Peyer's patch (tissue), 4 donors: ENCODE results near the gene GPLD1. TPM values are rescaled to one million over a fixed set of nuclear protein-coding genes. Genes with fewer than 3 reads are reported as not detected.
"Not testable (repeated sequence)": the region's sequence is repeated elsewhere in the genome, so short reads cannot be mapped to it uniquely, and the experiment has no call there.

Source experiments
- DNase-seq, 3 donors: peaks; one replicate each; pipeline ENCODE4 v3.0.0-alpha.2; 2017 to 2019
- H3K27ac ChIP-seq, 4 donors: fragments of 200-600 bp; sonication (generic); one replicate each; pipeline ENCODE4 v1.5.1; 2016 to 2019
- H3K27me3 ChIP-seq, 2 donors: fragments of 200-600 bp; sonication (generic); one replicate each; pipeline ENCODE4 v1.5.1; 2019
- H3K36me3 ChIP-seq, 3 donors: fragments of 200-600 bp; sonication (generic); one replicate each; pipeline ENCODE4 v1.5.1; 2016 to 2019
- H3K4me1 ChIP-seq, 4 donors: fragments of 200-600 bp; sonication (generic); one replicate each; pipeline ENCODE4 v1.5.1; 2016 to 2019
- H3K4me3 ChIP-seq, 4 donors: fragments of 200-600 bp; sonication (generic); 1 replicate in 3 of 4; 2 replicates in 1 of 4; pipeline ENCODE4 v1.5.1; 2016 to 2019; ENCODE audit warnings: mild to moderate bottlenecking in 1 of 4
- H3K9me3 ChIP-seq, 4 donors: fragments of 200-600 bp; sonication (generic); one replicate each; pipeline ENCODE4 v1.5.1; 2016 to 2019; ENCODE audit warnings: mild to moderate bottlenecking in 1 of 4
- POLR2A ChIP-seq, 2 donors: fragments of 450-650 bp; IDR thresholded peaks; one replicate each; pipeline ENCODE4 v1.5.1; 2017; ENCODE audit warnings: antibody characterized with exemption in 2 of 2, mild to moderate bottlenecking in 2 of 2, moderate library complexity in 2 of 2
- total RNA-seq, 4 donors: library from RNA; depleted of rRNA; stranded (reverse); fragments of >200 nt; gene quantifications; one replicate each; pipeline ENCODE4 v1.1.0, GENCODE V29; 2016
- TF ChIP-seq, protein P1 (sequence below), 6 experiments: fragments of 450-650 bp in 4 of 6; fragments of 200-600 bp in 2 of 6; sonication (generic) in 1 of 6; IDR thresholded peaks; one replicate each; pipeline ENCODE4 v1.5.1; 2017 to 2019; ENCODE audit warnings: antibody characterized with exemption in 6 of 6, mild to moderate bottlenecking in 3 of 6, moderate library complexity in 1 of 6

The GPLD1 gene
- total RNA-seq, 4 donors from 2014 or later = 2.1 TPM; not detected in 3

DNA sequence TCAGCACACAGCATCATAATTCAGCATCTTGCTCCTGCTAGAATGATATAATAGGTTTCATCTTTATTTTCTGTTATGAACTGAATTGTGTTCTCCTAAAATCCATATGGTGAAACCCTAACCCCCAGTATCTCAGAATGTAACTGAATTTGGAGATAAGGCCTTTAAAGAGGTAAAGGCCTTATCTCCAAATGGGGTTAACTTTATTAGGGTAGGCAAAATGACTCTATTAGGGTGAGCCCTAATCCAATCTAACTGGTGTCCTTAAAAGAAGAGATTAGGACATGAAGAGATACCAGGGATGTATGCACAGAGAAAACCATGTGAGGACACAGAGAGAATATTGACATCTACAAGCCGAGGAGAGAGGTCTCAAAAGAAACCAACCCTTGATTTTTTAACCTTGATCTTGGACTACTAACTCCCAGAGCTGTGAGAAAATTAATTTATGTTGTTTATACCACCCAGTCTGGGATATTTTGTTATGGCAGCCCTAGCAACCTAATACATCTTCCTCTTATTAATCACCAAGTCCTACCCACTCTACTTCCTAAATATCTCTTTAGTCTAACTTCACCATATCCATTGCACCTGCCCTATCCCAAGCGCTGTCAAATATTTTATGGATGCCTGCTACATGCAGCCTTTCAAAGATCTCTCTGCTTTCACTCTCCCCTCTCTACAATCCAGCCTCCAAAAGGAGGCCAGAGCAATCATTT is 95.2 kb downstream of the GPLD1 start:
- no peak for DNase-seq

DNA sequence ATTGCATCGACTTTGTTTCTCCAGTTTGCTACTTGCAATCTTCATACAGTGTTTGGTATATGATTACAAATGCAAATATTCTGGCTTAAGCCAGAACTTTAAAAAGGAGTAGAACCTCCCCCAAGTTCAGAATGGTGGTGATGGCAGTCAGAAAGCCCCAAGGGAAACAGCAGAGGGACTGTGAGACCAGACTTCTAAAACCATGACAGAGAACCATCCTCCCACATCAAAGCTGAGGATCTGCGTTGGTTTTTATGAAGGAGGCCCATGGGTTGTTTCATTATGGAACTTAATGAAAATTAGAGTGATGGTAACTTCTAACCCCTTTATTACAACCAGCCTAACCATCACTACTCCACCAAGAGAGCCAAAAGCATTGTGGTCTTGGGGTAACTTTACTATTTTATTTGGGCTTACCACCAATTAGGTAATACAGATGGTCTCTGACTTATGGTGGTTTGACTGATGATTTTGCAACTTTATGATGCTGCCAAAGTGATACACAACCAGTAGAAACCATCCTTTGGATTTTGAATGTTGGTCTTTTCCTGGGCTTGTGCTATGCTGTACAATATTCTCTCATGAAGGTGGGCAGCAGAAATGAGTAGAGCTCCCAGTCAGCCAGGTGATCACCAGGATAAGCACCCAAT is 97.5 kb downstream of the GPLD1 start:
- H3K9me3 ChIP-seq = no peaks in the 10 kb centered on the region
- no peaks in the 10 kb centered on the region for H3K4me1 ChIP-seq
- H3K4me3 ChIP-seq = no peak overlapping the region
- H3K36me3 ChIP-seq = no peaks in the 10 kb centered on the region
- H3K27me3 ChIP-seq = no peaks in the 10 kb centered on the region
- DNase-seq = no peak
- no peak overlapping the region for H3K27ac ChIP-seq
- no peak for TF ChIP-seq POLR2A (IDR thresholded peaks at IDR 0.05)
- TF ChIP-seq, protein P1, sequence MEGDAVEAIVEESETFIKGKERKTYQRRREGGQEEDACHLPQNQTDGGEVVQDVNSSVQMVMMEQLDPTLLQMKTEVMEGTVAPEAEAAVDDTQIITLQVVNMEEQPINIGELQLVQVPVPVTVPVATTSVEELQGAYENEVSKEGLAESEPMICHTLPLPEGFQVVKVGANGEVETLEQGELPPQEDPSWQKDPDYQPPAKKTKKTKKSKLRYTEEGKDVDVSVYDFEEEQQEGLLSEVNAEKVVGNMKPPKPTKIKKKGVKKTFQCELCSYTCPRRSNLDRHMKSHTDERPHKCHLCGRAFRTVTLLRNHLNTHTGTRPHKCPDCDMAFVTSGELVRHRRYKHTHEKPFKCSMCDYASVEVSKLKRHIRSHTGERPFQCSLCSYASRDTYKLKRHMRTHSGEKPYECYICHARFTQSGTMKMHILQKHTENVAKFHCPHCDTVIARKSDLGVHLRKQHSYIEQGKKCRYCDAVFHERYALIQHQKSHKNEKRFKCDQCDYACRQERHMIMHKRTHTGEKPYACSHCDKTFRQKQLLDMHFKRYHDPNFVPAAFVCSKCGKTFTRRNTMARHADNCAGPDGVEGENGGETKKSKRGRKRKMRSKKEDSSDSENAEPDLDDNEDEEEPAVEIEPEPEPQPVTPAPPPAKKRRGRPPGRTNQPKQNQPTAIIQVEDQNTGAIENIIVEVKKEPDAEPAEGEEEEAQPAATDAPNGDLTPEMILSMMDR (IDR thresholded peaks at IDR 0.05) = no peak

More for the DNA sequence above, 95.2 kb downstream of the GPLD1 start:
- TF ChIP-seq, protein P1 (IDR thresholded peaks at IDR 0.05) = no peak
- TF ChIP-seq POLR2A (IDR thresholded peaks at IDR 0.05) = no peak
- Histone ChIP-seq H3K27me3 (no peaks in the 10 kb centered on the region), H3K4me1 (no peaks in the 10 kb centered on the region), H3K4me3 (no peak overlapping the region), H3K27ac (no peak overlapping the region), H3K9me3 (no peaks in the 10 kb centered on the region), H3K36me3 (no peaks in the 10 kb centered on the region)

DNA sequence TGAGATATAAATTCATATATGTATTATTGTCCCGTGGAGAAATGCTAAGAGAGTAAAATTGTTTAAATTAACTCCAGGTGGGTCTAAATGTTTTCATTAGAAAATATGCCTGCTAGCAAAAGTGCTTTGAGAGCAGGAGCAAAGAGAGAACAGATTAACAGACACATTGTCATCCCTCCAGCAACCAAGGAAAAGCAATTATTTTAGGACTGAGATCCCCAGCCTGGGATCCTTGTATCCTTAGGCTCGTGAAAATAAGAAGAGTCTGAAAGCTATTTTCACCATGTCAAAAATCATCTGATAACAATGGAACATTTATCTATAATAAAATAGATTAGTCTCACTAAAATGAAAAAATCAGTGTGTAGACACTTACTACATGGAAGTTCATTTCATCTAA is 98.2 kb downstream of the GPLD1 start:
- TF ChIP-seq, protein P1 (IDR thresholded peaks at IDR 0.05) = no peak
- TF ChIP-seq POLR2A (IDR thresholded peaks at IDR 0.05) = no peak
- no peak overlapping the region for H3K27ac ChIP-seq
- no peaks in the 10 kb centered on the region for H3K4me1 ChIP-seq
- DNase-seq = no peak
- H3K4me3 ChIP-seq = no peak overlapping the region
- no peaks in the 10 kb centered on the region for H3K9me3 ChIP-seq
- H3K27me3 ChIP-seq = no peaks in the 10 kb centered on the region
- no peaks in the 10 kb centered on the region for H3K36me3 ChIP-seq

DNA sequence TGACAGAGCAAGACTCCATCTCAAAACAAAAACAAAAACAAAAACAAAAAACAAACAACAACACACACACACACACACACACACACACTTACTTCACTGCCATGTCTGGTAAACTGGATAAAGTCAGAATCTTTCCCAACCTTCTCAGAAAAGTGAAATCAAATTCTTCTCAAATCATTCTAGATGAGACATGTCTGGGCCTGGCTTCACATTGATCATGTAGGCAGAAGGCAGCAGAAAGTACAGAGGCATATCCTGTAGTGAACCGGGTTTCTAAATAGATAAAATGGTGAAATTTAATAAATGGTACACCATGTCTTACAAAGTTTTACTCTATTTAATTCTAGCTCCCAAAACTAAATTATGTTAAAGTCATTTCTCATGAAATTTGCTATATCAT is 101.6 kb downstream of the GPLD1 start:
- no peaks in the 10 kb centered on the region for H3K36me3 ChIP-seq
- H3K9me3 ChIP-seq = no peaks in the 10 kb centered on the region
- H3K27me3 ChIP-seq = no peaks in the 10 kb centered on the region
- H3K4me1 ChIP-seq = no peaks in the 10 kb centered on the region
- DNase-seq = no peak
- no peak overlapping the region for H3K4me3 ChIP-seq
- no peak for TF ChIP-seq POLR2A (IDR thresholded peaks at IDR 0.05)
- TF ChIP-seq, protein P1 (IDR thresholded peaks at IDR 0.05) = no peak
- H3K27ac ChIP-seq = no peak overlapping the region

DNA sequence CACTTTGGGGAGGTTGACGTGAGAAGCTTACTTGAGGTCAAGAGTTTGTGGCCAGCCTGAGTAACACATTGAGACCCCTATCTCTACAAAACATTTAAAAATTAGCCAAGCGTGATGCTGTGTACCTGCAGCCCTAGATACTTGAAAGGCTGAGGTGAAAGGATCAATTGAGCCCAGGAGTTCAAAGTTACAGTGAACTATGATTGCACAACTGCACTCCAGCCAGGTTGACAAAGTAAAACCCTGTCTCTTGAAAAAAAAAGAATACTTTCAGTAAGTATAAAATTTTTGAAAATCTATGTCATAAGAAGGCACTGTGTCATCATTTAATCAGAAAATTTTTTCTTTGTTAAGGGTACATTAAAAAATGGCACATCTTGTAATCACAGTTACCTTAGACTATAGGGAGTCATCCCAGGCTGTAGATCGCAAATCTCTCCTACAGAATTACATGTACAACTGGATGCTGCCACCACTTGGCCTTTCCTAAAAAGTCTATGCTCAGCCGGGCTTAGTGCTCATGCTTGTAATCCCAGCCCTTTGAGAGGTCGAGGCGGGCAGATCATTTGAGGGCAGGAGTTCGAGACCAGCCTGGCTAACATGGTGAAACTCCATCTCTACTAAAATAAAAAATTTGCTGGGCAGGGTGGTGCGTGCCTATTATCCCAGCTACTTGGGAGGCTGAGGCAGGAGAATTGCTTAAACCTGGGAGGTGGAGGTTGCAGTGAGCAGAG is 103.7 kb downstream of the GPLD1 start:
- no peak for TF ChIP-seq POLR2A (IDR thresholded peaks at IDR 0.05)
- TF ChIP-seq, protein P1 (IDR thresholded peaks at IDR 0.05) = no peak
- no peaks in the 10 kb centered on the region for H3K27me3 ChIP-seq
- H3K36me3 ChIP-seq = no peaks in the 10 kb centered on the region
- no peak for DNase-seq
- H3K27ac ChIP-seq = no peak overlapping the region
- no peak overlapping the region for H3K4me3 ChIP-seq
- H3K9me3 ChIP-seq = no peaks in the 10 kb centered on the region
- no peaks in the 10 kb centered on the region for H3K4me1 ChIP-seq

DNA sequence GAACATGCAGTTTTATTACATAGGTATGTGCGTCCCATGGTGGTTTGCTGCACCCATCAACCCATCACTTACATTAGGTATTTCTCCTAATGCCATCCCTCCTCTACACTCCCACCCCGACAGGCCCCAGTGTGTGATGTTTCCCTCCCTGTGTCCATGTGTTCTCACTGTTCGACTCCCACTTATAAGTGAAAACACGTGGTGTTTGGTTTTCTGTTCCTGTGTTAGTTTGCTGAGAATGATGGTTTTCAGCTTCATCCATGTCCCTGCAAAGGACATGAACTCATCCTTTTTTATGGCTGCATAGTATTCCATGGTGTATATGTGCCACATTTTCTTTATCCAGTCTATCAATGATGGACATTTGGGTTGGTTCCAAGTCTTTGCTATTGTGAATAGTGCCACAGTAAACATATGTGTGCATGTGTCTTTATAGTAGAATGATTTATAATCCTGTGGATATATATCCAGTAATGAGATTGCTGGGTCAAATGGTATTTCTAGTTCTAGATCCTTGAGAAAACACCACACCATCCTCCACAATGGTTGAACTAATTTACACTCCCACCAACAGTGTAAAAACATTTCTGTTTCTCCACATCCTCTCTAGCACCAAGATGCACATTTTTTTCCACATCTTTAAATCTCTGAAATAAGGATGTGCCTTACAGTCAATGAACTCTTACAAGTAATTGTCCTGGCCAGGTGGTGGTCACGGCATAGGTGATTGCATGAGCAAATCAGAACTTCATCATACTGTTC is 104.8 kb downstream of the GPLD1 start:
- H3K4me3 ChIP-seq, H3K27me3 ChIP-seq, DNase-seq, H3K27ac ChIP-seq, H3K4me1 ChIP-seq, H3K9me3 ChIP-seq, H3K36me3 ChIP-seq: not testable (repeated sequence)

DNA sequence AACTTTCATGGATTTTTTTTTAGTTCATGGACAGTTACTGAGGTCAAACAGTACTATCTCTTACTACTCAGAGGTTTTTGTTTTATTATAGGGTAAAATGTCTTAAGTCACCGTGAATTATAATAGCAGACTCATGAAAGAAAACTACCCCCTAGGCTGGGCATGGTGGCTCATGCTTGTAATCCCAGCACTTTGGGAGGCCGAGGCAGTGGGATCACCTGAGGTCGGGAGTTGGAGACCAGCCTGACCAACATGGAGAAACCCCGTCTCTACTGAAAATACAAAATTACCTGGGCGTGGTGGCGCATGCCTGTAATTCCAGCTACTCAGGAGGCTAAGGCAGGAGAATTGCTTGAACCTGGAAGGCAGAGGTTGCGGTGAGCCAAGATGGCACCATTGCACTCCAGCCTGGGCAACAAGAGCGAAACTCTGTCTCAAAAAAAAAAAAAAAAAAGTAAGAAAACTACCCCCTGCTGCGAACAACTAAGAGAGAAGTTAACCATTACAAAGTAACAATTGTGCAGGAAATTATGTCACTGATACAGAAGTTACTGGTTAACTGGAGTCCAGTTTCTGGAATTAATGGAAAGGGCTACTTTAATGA is 106.4 kb downstream of the GPLD1 start:
- H3K4me3 ChIP-seq, H3K27ac ChIP-seq, H3K9me3 ChIP-seq, H3K36me3 ChIP-seq, H3K4me1 ChIP-seq, H3K27me3 ChIP-seq, DNase-seq: not testable (repeated sequence)
